OCI-LY7 (cell line): ENCODE data around the gene RBSN. TPM values are rescaled to one million over a fixed set of nuclear protein-coding genes. Genes with fewer than 3 reads are reported as not detected.

Experiments used
- BruUV-seq: library from RNA; stranded (reverse); fragments of 400-500 nt; replicated peaks from 2 replicates; lab custom pipeline; 2021; lab: Mats Ljungman, UMichigan
- CTCF ChIA-PET: fragments of 300-600 bp; sonication (Branson Sonifier 250); formaldehyde crosslinking; loops from one replicate; lab custom pipeline; 2022; ENCODE audit warnings: antibody characterized with exemption; ENCODE audit not compliant: unreplicated experiment; lab: Charles Lee
- POLR2A ChIA-PET: fragments of 300-600 bp; sonication (Branson Sonifier 250); formaldehyde crosslinking; loops from one replicate; lab custom pipeline; 2022; ENCODE audit warnings: antibody characterized with exemption; lab: Charles Lee
- DNase-seq: peaks from one replicate; pipeline ENCODE4 v3.0.0-alpha.2; 2015; ENCODE audit warnings: low spot score
- H2AFZ ChIP-seq: fragments of 200-600 bp; sonication (generic), shearing (Covaris generic); 2 replicates; pipeline ENCODE4 v1.6.1; 2014; ENCODE audit warnings: mild to moderate bottlenecking, antibody characterized with exemption, low read length, moderate library complexity
- H3K27ac ChIP-seq: fragments of 200-600 bp; sonication (generic); 2 replicates; pipeline ENCODE4 v1.5.1; 2014; ENCODE audit warnings: mixed run types, low read depth, mild to moderate bottlenecking, moderate library complexity, low read length, inconsistent platforms; ENCODE audit not compliant: poor library complexity, severe bottlenecking
- H3K36me3 ChIP-seq: fragments of 200-600 bp; sonication (generic); 2 replicates; pipeline ENCODE4 v1.6.1; 2014; ENCODE audit warnings: mild to moderate bottlenecking, antibody characterized with exemption, low read length, moderate library complexity, mixed read lengths; ENCODE audit not compliant: insufficient read depth
- H3K4me1 ChIP-seq: fragments of 200-600 bp; sonication (generic); 2 replicates; pipeline ENCODE4 v1.5.1; 2014; ENCODE audit warnings: mild to moderate bottlenecking, low read length; ENCODE audit not compliant: insufficient read depth, poor library complexity, severe bottlenecking
- H3K4me2 ChIP-seq: fragments of 200-600 bp; sonication (generic); 2 replicates; pipeline ENCODE4 v1.6.1; 2014; ENCODE audit warnings: mild to moderate bottlenecking, low read length
- H3K4me3 ChIP-seq: fragments of 200-600 bp; sonication (generic); 2 replicates; pipeline ENCODE4 v1.5.1; 2014; ENCODE audit warnings: mild to moderate bottlenecking, low read depth, low read length; ENCODE audit not compliant: poor library complexity, severe bottlenecking
- H3K79me2 ChIP-seq: fragments of 200-600 bp; sonication (generic); 2 replicates; pipeline ENCODE4 v1.6.1; 2016; ENCODE audit warnings: low read depth, mild to moderate bottlenecking, low read length, moderate library complexity, mixed read lengths; ENCODE audit not compliant: insufficient read depth
- H3K9me2 ChIP-seq: fragments of 200-600 bp; sonication (generic); 2 replicates; pipeline ENCODE4 v1.6.1; 2016; ENCODE audit warnings: mild to moderate bottlenecking, low read length, mixed read lengths; ENCODE audit not compliant: insufficient read depth
- H3K9me3 ChIP-seq: fragments of 200-600 bp; sonication (generic); 2 replicates; pipeline ENCODE4 v1.6.1; 2014; ENCODE audit warnings: mild to moderate bottlenecking, mixed run types, low read length, mixed read lengths
- H4K20me1 ChIP-seq: fragments of 200-600 bp; sonication (generic); 2 replicates; pipeline ENCODE4 v1.6.1; 2014; ENCODE audit warnings: mild to moderate bottlenecking, antibody characterized with exemption, low read length, moderate library complexity, mixed read lengths; ENCODE audit not compliant: insufficient read depth
- CTCF ChIP-seq: fragments of 200-600 bp; sonication (generic); conservative IDR thresholded peaks from 2 replicates; pipeline ENCODE4 v1.5.1; 2014; ENCODE audit warnings: mild to moderate bottlenecking, antibody characterized with exemption, low read length, moderate library complexity, mixed read lengths
- EZH2phosphoT487 ChIP-seq: fragments of 200-600 bp; sonication (generic); IDR thresholded peaks from 2 replicates; pipeline ENCODE4 v1.6.1; 2018; ENCODE audit warnings: low read depth, borderline replicate concordance, mild to moderate bottlenecking, mixed run types, antibody characterized with exemption, low read length, moderate library complexity, mixed read lengths
- intact Hi-C: fragments of 100-400 bp; cut with micrococcal nuclease; formaldehyde crosslinking; loops from one replicate; pipeline ENCODE4 v1.10.0; 2022; ENCODE audit not compliant: unreplicated experiment
- total RNA-seq, 2 experiments: library from RNA; depleted of rRNA in 1 of 2; stranded (reverse); fragments of >200 nt in 1 of 2; shearing (Covaris generic) in 1 of 2; gene quantifications; 2 replicates each; pipeline ENCODE4 v1.2.3, GENCODE V29; 2014 to 2022

The RBSN gene
- total RNA-seq, 2 experiments from 2014 or later, result 13.3 to 21.4 TPM

DNA sequence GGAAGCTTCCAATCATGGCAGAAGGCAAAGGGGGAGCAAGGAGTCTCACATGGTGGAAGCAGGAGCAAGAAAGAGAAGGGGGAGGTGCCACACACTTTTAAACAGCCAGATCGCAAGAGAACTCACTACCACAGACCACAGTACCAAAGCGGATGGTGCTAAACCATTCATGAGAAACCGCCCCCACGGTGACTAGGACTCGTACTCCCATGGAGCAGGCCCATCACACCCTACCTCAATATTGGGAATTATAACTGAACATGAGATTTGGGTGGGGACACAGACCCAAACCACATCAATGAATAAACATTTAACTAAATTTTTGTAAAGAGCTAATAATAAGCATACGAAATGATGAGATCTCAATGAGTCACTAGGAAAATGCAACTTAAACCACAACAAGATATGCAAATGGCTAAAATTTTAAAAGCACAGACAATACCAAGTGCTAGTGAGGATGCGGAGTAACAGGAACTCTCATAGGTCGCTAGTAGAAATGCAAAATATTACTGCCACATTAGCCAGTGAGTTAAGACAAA, 43.9 kb downstream of the RBSN start:
- H3K4me1 ChIP-seq, result peaks cover 70% of the 10 kb centered on the region
- DNase-seq, result peak; percentile 29
- peaks cover 12% of the 10 kb centered on the region; the same call in 1 of the 2 replicates for H4K20me1 ChIP-seq
- no TSS peak for BruUV-seq
- H3K27ac ChIP-seq, result peak overlapping the region; percentile 64
- H3K36me3 ChIP-seq, result peaks cover 89% of the 10 kb centered on the region
- no peaks in the 10 kb centered on the region for H3K9me3 ChIP-seq
- no peak overlapping the region for H2AFZ ChIP-seq
- peak overlapping the region; percentile 66 for H3K4me2 ChIP-seq
- H3K9me2 ChIP-seq, result no peaks in the 10 kb centered on the region
- peaks cover 83% of the 10 kb centered on the region for H3K79me2 ChIP-seq
- TF ChIP-seq EZH2phosphoT487, result no peak
- TF ChIP-seq CTCF, result no peak
- CTCF ChIA-PET, result interaction anchor here (0.6 kb wide), 1 partner anchor 8 kb away, joined by 3 read pairs; no protein-coding TSS in a partner anchor
- POLR2A ChIA-PET, result no interaction called here
- intact Hi-C loops, result loop anchor here (10.0 kb wide), 1 partner anchor 370 kb away; no protein-coding TSS in a partner anchor
- peak overlapping the region; percentile 42 for H3K4me3 ChIP-seq

GRCh38 chr3:15053541-15053940, 45.4 kb downstream of the RBSN start:
- peaks cover 88% of the 10 kb centered on the region for H3K79me2 ChIP-seq
- no peak overlapping the region for H2AFZ ChIP-seq
- H4K20me1 ChIP-seq, result peaks cover 19% of the 10 kb centered on the region; the same call in 1 of the 2 replicates
- no peaks in the 10 kb centered on the region for H3K9me3 ChIP-seq
- peaks cover 83% of the 10 kb centered on the region for H3K4me1 ChIP-seq
- ChIA-PET CTCF (interaction anchor here (1.3 kb wide), 1 partner anchor 106 kb away, joined by 3 read pairs; the partner anchor contains the start of gene NR2C2), POLR2A (no interaction called here)
- no peak for DNase-seq
- no peak overlapping the region for H3K4me2 ChIP-seq
- TF ChIP-seq CTCF, result no peak
- TF ChIP-seq EZH2phosphoT487, result no peak
- intact Hi-C loops, result loop anchor here (10.0 kb wide), 1 partner anchor 369 kb away; no protein-coding TSS in a partner anchor
- H3K4me3 ChIP-seq, result no peak overlapping the region
- H3K36me3 ChIP-seq, result peaks cover 89% of the 10 kb centered on the region
- H3K27ac ChIP-seq, result peak overlapping the region; percentile 93
- BruUV-seq, result no TSS peak
- H3K9me2 ChIP-seq, result no peaks in the 10 kb centered on the region
